Mononuclear cell (primary cell): ENCODE data around the gene ATP8A2. TPM values are rescaled to one million over a fixed set of nuclear protein-coding genes. Genes with fewer than 3 reads are reported as not detected.

Experiments
- H3K27me3 ChIP-seq: 2 replicates; pipeline ENCODE4 v1.6.0; 2011; ENCODE audit warnings: low read length, control low read depth; ENCODE audit not compliant: insufficient read depth
- H3K4me1 ChIP-seq: 2 replicates; pipeline ENCODE4 v1.5.1; 2011; ENCODE audit warnings: mild to moderate bottlenecking, low read length, control low read depth; ENCODE audit not compliant: insufficient read depth
- H3K4me3 ChIP-seq: 2 replicates; pipeline ENCODE4 v1.5.1; 2011; ENCODE audit warnings: mild to moderate bottlenecking, low read length, moderate library complexity
- H3K9me3 ChIP-seq: 2 replicates; pipeline ENCODE4 v1.5.1; 2011; ENCODE audit warnings: low read depth, mild to moderate bottlenecking, control low read depth, low read length
- total RNA-seq: library from RNA; depleted of rRNA; stranded (reverse); fragments of >200 nt; gene quantifications from one replicate; pipeline ENCODE4 v1.2.3, GENCODE V29; 2012

ATP8A2 gene
- total RNA-seq, 1 donor: 0.21 TPM

GRCh38 chr13:25372284-25373081 is 709 bp downstream of the ATP8A2 start:
- H3K4me1 ChIP-seq: no peaks in the 10 kb centered on the region
- no peak overlapping the region for H3K4me3 ChIP-seq
- peaks cover 66% of the 10 kb centered on the region for H3K27me3 ChIP-seq
- no peaks in the 10 kb centered on the region for H3K9me3 ChIP-seq

GRCh38 chr13:25375727-25376358 is 4.1 kb downstream of the ATP8A2 start:
- peaks cover 50% of the 10 kb centered on the region for H3K27me3 ChIP-seq
- no peak overlapping the region for H3K4me3 ChIP-seq
- H3K9me3 ChIP-seq: no peaks in the 10 kb centered on the region
- no peaks in the 10 kb centered on the region for H3K4me1 ChIP-seq

GRCh38 chr13:25377244-25377962 is 5.6 kb downstream of the ATP8A2 start:
- no peak overlapping the region for H3K4me3 ChIP-seq
- peaks cover 40% of the 10 kb centered on the region for H3K27me3 ChIP-seq
- H3K9me3 ChIP-seq: no peaks in the 10 kb centered on the region
- H3K4me1 ChIP-seq: no peaks in the 10 kb centered on the region

- H3K27me3 ChIP-seq: peaks cover 29% of the 10 kb centered on the region
- no peak overlapping the region for H3K4me3 ChIP-seq
- H3K9me3 ChIP-seq: no peaks in the 10 kb centered on the region
- H3K4me1 ChIP-seq: no peaks in the 10 kb centered on the region
These were observed 6.8 kb downstream of the ATP8A2 start for GRCh38 chr13:25378528-25378927.

GRCh38 chr13:25379011-25379410 is 7.2 kb downstream of the ATP8A2 start:
- Histone ChIP-seq H3K4me3 (no peak overlapping the region), H3K4me1 (no peaks in the 10 kb centered on the region), H3K9me3 (no peaks in the 10 kb centered on the region), H3K27me3 (peaks cover 29% of the 10 kb centered on the region)

GRCh38 chr13:25380082-25380481 is 8.3 kb downstream of the ATP8A2 start:
- Histone ChIP-seq H3K4me3 (no peak overlapping the region), H3K27me3 (peaks cover 22% of the 10 kb centered on the region), H3K4me1 (no peaks in the 10 kb centered on the region), H3K9me3 (no peaks in the 10 kb centered on the region)

- Histone ChIP-seq H3K9me3 (no peaks in the 10 kb centered on the region), H3K4me3 (no peak overlapping the region), H3K4me1 (no peaks in the 10 kb centered on the region), H3K27me3 (peaks cover 15% of the 10 kb centered on the region)
These were observed 9.1 kb downstream of the ATP8A2 start for GRCh38 chr13:25380741-25381324.

GRCh38 chr13:25384758-25385410 is 13.1 kb downstream of the ATP8A2 start:
- Histone ChIP-seq H3K9me3 (no peaks in the 10 kb centered on the region), H3K4me3 (no peak overlapping the region), H3K27me3 (peaks cover 10% of the 10 kb centered on the region), H3K4me1 (no peaks in the 10 kb centered on the region)

- Histone ChIP-seq H3K4me1 (no peaks in the 10 kb centered on the region), H3K27me3 (no peaks in the 10 kb centered on the region), H3K9me3 (no peaks in the 10 kb centered on the region), H3K4me3 (no peak overlapping the region)
These were observed 20.2 kb downstream of the ATP8A2 start for GRCh38 chr13:25391932-25392331.

- Histone ChIP-seq H3K27me3 (no peaks in the 10 kb centered on the region), H3K9me3 (no peaks in the 10 kb centered on the region), H3K4me1 (no peaks in the 10 kb centered on the region), H3K4me3 (no peak overlapping the region)
These were observed 22.8 kb downstream of the ATP8A2 start for GRCh38 chr13:25394402-25395060.

- H3K9me3 ChIP-seq: no peaks in the 10 kb centered on the region
- H3K27me3 ChIP-seq: no peaks in the 10 kb centered on the region
- H3K4me1 ChIP-seq: no peaks in the 10 kb centered on the region
- no peak overlapping the region for H3K4me3 ChIP-seq
These were observed 26.0 kb downstream of the ATP8A2 start for GRCh38 chr13:25397763-25398162.

- Histone ChIP-seq H3K4me1 (no peaks in the 10 kb centered on the region), H3K27me3 (no peaks in the 10 kb centered on the region), H3K9me3 (no peaks in the 10 kb centered on the region), H3K4me3 (no peak overlapping the region)
These were observed 29.2 kb downstream of the ATP8A2 start for GRCh38 chr13:25400925-25401324.

- H3K4me1 ChIP-seq: no peaks in the 10 kb centered on the region
- no peaks in the 10 kb centered on the region for H3K9me3 ChIP-seq
- H3K27me3 ChIP-seq: no peaks in the 10 kb centered on the region
- no peak overlapping the region for H3K4me3 ChIP-seq
These were observed 30.2 kb downstream of the ATP8A2 start for GRCh38 chr13:25401958-25402357.

GRCh38 chr13:25406377-25406776 is 34.6 kb downstream of the ATP8A2 start:
- no peaks in the 10 kb centered on the region for H3K27me3 ChIP-seq
- no peaks in the 10 kb centered on the region for H3K9me3 ChIP-seq
- no peak overlapping the region for H3K4me3 ChIP-seq
- no peaks in the 10 kb centered on the region for H3K4me1 ChIP-seq
